ENCODE measurements around the gene SYNC.

DNA sequence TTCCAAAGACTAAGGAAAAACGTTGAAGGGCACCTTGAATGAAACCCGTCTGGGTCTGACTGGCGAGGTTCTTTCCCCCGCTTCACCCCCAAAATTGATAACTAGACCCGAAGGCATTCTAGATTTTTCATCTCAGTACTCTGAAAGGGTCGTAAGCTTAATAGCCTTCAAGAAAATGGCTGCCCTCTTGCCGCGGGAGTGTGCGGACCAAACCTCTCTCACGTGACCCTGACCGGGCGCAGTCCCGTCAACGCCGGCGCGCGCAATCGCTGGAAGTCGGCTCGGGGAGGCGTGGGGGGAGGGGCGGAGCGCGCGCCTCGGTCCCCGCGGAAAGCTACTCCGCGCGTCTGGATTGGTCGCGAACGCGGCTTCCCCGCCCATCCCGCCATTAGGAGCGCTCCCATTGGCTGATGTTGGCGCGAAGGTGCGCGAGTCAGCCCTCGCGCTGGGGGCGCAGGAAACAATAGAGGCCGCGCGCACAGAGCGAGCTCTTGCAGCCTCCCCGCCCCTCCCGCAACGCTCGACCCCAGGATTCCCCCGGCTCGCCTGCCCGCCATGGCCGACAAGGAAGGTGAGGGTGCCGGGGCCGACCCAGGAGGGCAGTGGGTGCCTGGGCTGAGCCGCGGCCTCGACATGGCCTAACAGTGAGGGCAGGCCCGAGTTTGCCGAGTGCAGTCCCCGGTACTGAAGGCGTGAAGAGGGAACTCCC is 51.7 kb downstream of the SYNC start, which contains the start of gene RBBP4:
- TF ChIP-seq, protein P1, sequence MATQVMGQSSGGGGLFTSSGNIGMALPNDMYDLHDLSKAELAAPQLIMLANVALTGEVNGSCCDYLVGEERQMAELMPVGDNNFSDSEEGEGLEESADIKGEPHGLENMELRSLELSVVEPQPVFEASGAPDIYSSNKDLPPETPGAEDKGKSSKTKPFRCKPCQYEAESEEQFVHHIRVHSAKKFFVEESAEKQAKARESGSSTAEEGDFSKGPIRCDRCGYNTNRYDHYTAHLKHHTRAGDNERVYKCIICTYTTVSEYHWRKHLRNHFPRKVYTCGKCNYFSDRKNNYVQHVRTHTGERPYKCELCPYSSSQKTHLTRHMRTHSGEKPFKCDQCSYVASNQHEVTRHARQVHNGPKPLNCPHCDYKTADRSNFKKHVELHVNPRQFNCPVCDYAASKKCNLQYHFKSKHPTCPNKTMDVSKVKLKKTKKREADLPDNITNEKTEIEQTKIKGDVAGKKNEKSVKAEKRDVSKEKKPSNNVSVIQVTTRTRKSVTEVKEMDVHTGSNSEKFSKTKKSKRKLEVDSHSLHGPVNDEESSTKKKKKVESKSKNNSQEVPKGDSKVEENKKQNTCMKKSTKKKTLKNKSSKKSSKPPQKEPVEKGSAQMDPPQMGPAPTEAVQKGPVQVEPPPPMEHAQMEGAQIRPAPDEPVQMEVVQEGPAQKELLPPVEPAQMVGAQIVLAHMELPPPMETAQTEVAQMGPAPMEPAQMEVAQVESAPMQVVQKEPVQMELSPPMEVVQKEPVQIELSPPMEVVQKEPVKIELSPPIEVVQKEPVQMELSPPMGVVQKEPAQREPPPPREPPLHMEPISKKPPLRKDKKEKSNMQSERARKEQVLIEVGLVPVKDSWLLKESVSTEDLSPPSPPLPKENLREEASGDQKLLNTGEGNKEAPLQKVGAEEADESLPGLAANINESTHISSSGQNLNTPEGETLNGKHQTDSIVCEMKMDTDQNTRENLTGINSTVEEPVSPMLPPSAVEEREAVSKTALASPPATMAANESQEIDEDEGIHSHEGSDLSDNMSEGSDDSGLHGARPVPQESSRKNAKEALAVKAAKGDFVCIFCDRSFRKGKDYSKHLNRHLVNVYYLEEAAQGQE (IDR thresholded peaks at IDR 0.05; ENCODE audit: unreplicated experiment): no peak
- TF ChIP-seq, protein P2, sequence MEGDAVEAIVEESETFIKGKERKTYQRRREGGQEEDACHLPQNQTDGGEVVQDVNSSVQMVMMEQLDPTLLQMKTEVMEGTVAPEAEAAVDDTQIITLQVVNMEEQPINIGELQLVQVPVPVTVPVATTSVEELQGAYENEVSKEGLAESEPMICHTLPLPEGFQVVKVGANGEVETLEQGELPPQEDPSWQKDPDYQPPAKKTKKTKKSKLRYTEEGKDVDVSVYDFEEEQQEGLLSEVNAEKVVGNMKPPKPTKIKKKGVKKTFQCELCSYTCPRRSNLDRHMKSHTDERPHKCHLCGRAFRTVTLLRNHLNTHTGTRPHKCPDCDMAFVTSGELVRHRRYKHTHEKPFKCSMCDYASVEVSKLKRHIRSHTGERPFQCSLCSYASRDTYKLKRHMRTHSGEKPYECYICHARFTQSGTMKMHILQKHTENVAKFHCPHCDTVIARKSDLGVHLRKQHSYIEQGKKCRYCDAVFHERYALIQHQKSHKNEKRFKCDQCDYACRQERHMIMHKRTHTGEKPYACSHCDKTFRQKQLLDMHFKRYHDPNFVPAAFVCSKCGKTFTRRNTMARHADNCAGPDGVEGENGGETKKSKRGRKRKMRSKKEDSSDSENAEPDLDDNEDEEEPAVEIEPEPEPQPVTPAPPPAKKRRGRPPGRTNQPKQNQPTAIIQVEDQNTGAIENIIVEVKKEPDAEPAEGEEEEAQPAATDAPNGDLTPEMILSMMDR (conservative IDR thresholded peaks at IDR 0.05; ENCODE audit: low read depth in 2 of 2): no peak
- TF ChIP-seq EZH2 (IDR thresholded peaks at IDR 0.05; ENCODE audit: low read depth, unreplicated experiment) (no peak), JUNB (IDR thresholded peaks at IDR 0.05; ENCODE audit: unreplicated experiment) (no peak), POLR2AphosphoS5 (IDR thresholded peaks at IDR 0.05; ENCODE audit: low read depth) (peak; percentile 87), CREB1 (CRISPR knock-in tag; IDR thresholded peaks at IDR 0.05; ENCODE audit: low read depth) (peak; percentile 81), ZNF331 (CRISPR knock-in tag; IDR thresholded peaks at IDR 0.05; ENCODE audit: low read depth) (no peak), STAT1 (IDR thresholded peaks at IDR 0.05; ENCODE audit: unreplicated experiment) (no peak)
